PC-3 (cell line): ENCODE results near the gene DAPP1.

ENCODE experiments used
- EZH2 ChIP-seq: fragments of 300-600 bp; sonication (generic); IDR thresholded peaks from one replicate; pipeline ENCODE4 v1.6.1; 2017; ENCODE audit warnings: antibody characterized with exemption, mild to moderate bottlenecking, low read length; ENCODE audit not compliant: unreplicated experiment
- EZH2phosphoT487 ChIP-seq: fragments of 300-600 bp; sonication (generic); IDR thresholded peaks from 2 replicates; pipeline ENCODE4 v1.6.1; 2018; ENCODE audit warnings: mild to moderate bottlenecking, antibody characterized with exemption, low read length, borderline replicate concordance
- TF ChIP-seq, protein P1 (sequence below): fragments of 300-600 bp; sonication (generic); conservative IDR thresholded peaks from 2 replicates; pipeline ENCODE4 v1.5.1; 2017; ENCODE audit warnings: antibody characterized with exemption, low read depth, mild to moderate bottlenecking, low read length

DNA sequence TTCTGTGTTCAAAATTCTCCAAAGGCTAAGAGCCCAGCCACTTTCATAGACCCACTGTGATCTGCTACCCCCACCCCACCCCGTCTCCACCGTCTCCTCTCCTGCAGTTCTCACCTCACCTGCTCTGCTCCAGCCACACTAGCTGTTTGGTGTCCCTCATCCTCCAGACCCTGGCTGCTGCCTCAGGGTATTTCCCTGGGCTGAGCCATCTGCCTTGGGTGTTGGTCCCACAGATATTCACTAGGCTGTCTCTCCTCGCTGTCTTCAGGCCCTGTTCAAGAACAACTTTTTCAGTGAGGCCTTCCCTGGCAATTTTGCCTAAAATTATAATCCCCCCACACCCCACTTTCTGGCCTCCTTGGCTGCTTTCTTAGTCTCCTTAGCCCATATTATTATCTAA lies 31.8 kb upstream of the DAPP1 start:
- TF ChIP-seq, protein P1, sequence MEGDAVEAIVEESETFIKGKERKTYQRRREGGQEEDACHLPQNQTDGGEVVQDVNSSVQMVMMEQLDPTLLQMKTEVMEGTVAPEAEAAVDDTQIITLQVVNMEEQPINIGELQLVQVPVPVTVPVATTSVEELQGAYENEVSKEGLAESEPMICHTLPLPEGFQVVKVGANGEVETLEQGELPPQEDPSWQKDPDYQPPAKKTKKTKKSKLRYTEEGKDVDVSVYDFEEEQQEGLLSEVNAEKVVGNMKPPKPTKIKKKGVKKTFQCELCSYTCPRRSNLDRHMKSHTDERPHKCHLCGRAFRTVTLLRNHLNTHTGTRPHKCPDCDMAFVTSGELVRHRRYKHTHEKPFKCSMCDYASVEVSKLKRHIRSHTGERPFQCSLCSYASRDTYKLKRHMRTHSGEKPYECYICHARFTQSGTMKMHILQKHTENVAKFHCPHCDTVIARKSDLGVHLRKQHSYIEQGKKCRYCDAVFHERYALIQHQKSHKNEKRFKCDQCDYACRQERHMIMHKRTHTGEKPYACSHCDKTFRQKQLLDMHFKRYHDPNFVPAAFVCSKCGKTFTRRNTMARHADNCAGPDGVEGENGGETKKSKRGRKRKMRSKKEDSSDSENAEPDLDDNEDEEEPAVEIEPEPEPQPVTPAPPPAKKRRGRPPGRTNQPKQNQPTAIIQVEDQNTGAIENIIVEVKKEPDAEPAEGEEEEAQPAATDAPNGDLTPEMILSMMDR = no peak
- TF ChIP-seq EZH2phosphoT487 (no peak), EZH2 (no peak)
